SHP77 treated with DMSO at 0.1 percent for 48 hours (cell line): ENCODE results near the gene NEMP1.
A peak's percentile ranks its signal among the peaks of the same experiment; 100 is the strongest.
"Not testable (repeated sequence)": the region's sequence is repeated elsewhere in the genome, so short reads cannot be mapped to it uniquely, and the experiment has no call there.

ENCODE experiments used
- DNase-seq: peaks from one replicate; lab custom pipeline; 2025; lab: John Stamatoyannopoulos, UW

NEMP1 gene

GRCh38 chr12:57027011-57027804 is 51.4 kb downstream of the NEMP1 start:
- no peak for DNase-seq

GRCh38 chr12:57025196-57025595 is 53.4 kb downstream of the NEMP1 start:
- DNase-seq = no peak

GRCh38 chr12:57022324-57022723 is 56.3 kb downstream of the NEMP1 start:
- not testable (repeated sequence) for DNase-seq

GRCh38 chr12:57019983-57020719 is 58.4 kb downstream of the NEMP1 start:
- no peak for DNase-seq

- no peak for DNase-seq
Observed at GRCh38 chr12:57018906-57019305, 59.7 kb downstream of the NEMP1 start.

GRCh38 chr12:57018353-57018752 is 60.2 kb downstream of the NEMP1 start:
- DNase-seq = not testable (repeated sequence)

GRCh38 chr12:57016348-57016747 is 62.2 kb downstream of the NEMP1 start, which contains the start of gene TAC3:
TAC3 (minus strand) TSS chr12:57016529; CDS start chr12:57015797, 732 bp downstream.
- no peak for DNase-seq

- DNase-seq = no peak
Observed at GRCh38 chr12:57012600-57013465, 65.8 kb downstream of the NEMP1 start.

GRCh38 chr12:57011438-57012424 is 66.9 kb downstream of the NEMP1 start:
- no peak for DNase-seq

GRCh38 chr12:57010627-57011247 is 67.9 kb downstream of the NEMP1 start:
- DNase-seq = no peak

- DNase-seq = no peak
Observed at GRCh38 chr12:57009949-57010626, 68.5 kb downstream of the NEMP1 start.

- DNase-seq = peak; percentile 32
Observed at GRCh38 chr12:57008178-57008577, 70.4 kb downstream of the NEMP1 start.

GRCh38 chr12:57006809-57007475 is 71.6 kb downstream of the NEMP1 start:
- DNase-seq = no peak

- DNase-seq = no peak
Observed at GRCh38 chr12:57005980-57006808, 72.4 kb downstream of the NEMP1 start, which contains the start of gene ZBTB39. ZBTB39 (minus strand) TSS chr12:57006546; CDS start chr12:57004917, 1,629 bp downstream.
